OCI-LY7 (cell line): ENCODE measurements around the gene FIS1.

Experiments used
- CTCF ChIP-seq: fragments of 200-600 bp; sonication (generic); conservative IDR thresholded peaks from 2 replicates; pipeline ENCODE4 v1.5.1; 2014; ENCODE audit warnings: mild to moderate bottlenecking, antibody characterized with exemption, low read length, moderate library complexity, mixed read lengths
- EZH2phosphoT487 ChIP-seq: fragments of 200-600 bp; sonication (generic); IDR thresholded peaks from 2 replicates; pipeline ENCODE4 v1.6.1; 2018; ENCODE audit warnings: low read depth, borderline replicate concordance, mild to moderate bottlenecking, mixed run types, antibody characterized with exemption, low read length, moderate library complexity, mixed read lengths

- TF ChIP-seq CTCF, result no peak
- no peak for TF ChIP-seq EZH2phosphoT487
These were observed 5.0 kb downstream of the FIS1 start for GRCh38 chr7:101239951-101240220.
